ENCODE measurements around the gene VPS41.
A peak's percentile ranks its signal among the peaks of the same experiment; 100 is the strongest.
"Not testable (repeated sequence)": the region's sequence is repeated elsewhere in the genome, so short reads cannot be mapped to it uniquely, and the experiment has no call there.

The VPS41 gene

GRCh38 chr7:38908759-38909335, at the start of gene VPS41:
TSS of gene VPS41 (minus strand) at chr7:38909191. CDS start at chr7:38909174, 17 bp downstream.
- peak; percentile 92 for DNase-seq

GRCh38 chr7:38955892-38956291, 46.9 kb upstream of the VPS41 start:
- DNase-seq: no peak

GRCh38 chr7:38953971-38954370, 45.0 kb upstream of the VPS41 start:
- DNase-seq: no peak

GRCh38 chr7:38953227-38953626, 44.2 kb upstream of the VPS41 start:
- no peak for DNase-seq

GRCh38 chr7:38951213-38951612, 42.2 kb upstream of the VPS41 start:
- no peak for DNase-seq

GRCh38 chr7:38950309-38950708, 41.3 kb upstream of the VPS41 start:
- no peak for DNase-seq

- not testable (repeated sequence) for DNase-seq
Observed at GRCh38 chr7:38947541-38947940, 38.5 kb upstream of the VPS41 start.

GRCh38 chr7:38942431-38943051, 33.5 kb upstream of the VPS41 start:
- DNase-seq: no peak

- DNase-seq: no peak
Observed at GRCh38 chr7:38940774-38941173, 31.8 kb upstream of the VPS41 start.

GRCh38 chr7:38938589-38938988, 29.6 kb upstream of the VPS41 start:
- DNase-seq: no peak

- no peak for DNase-seq
Observed at GRCh38 chr7:38938001-38938485, 29.1 kb upstream of the VPS41 start.

GRCh38 chr7:38936641-38937040, 27.6 kb upstream of the VPS41 start:
- no peak for DNase-seq

GRCh38 chr7:38934536-38934935, 25.5 kb upstream of the VPS41 start:
- DNase-seq: no peak

- peak; percentile 35 for DNase-seq
Observed at GRCh38 chr7:38934051-38934450, 25.1 kb upstream of the VPS41 start.

GRCh38 chr7:38932509-38933168, 23.6 kb upstream of the VPS41 start:
- DNase-seq: peak; percentile 73

- no peak for DNase-seq
Observed at GRCh38 chr7:38929460-38930171, 20.6 kb upstream of the VPS41 start.

GRCh38 chr7:38928506-38928905, 19.5 kb upstream of the VPS41 start:
- no peak for DNase-seq

- no peak for DNase-seq
Observed at GRCh38 chr7:38927751-38928150, 18.8 kb upstream of the VPS41 start.

GRCh38 chr7:38920731-38921130, 11.7 kb upstream of the VPS41 start:
- DNase-seq: no peak

- DNase-seq: no peak
Observed at GRCh38 chr7:38916396-38916795, 7.4 kb upstream of the VPS41 start.

- DNase-seq: no peak
Observed at GRCh38 chr7:38909870-38910269, 879 bp upstream of the VPS41 start.

- no peak for DNase-seq
Observed at GRCh38 chr7:38907766-38908165, 1.2 kb downstream of the VPS41 start.

GRCh38 chr7:38907066-38907465, 1.9 kb downstream of the VPS41 start:
- DNase-seq: no peak
